ENCODE measurements around the gene GPATCH1. TPM values are rescaled to one million over a fixed set of nuclear protein-coding genes. Genes with fewer than 3 reads are reported as not detected.
A peak's percentile ranks its signal among the peaks of the same experiment; 100 is the strongest.

GPATCH1 gene
- total and polyA plus RNA-seq, 2 of the 8 experiments (the other 6 are each of a cell fraction or from before 2014, with no cell fraction given), result 4.3 to 8.2 TPM

DNA sequence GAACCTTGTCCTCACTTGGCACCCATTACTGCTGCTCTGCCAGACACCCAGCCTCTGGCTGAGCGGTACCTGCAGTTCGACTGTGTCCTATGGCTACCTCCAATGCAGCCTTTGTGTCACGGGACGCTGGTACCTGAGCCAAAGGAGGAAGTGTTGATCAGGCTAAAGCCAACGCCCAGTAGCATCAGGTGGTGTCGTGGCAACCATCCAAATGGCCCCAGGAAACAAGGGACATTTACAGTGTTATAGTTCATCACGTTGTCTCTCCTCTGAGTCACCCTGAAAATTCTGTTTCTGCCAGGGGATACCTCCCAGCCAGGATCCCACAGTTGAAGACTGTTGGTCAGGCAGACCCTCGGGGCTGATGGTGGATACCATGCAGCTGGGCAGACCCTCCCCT is 26.4 kb upstream of the GPATCH1 start:
- Histone ChIP-seq H4K5ac (ENCODE audit: insufficient read length, low read depth, low read length) (peak overlapping the region; percentile 31), H4K8ac (ENCODE audit: extremely low read depth, insufficient read depth, low read length) (0 out of 2 replicates have a peak overlapping the region, but pooled peaks have one; percentile 46), H2BK120ac (replicated peaks; ENCODE audit: low read depth, low read length) (peak overlapping the region; percentile 33), H3K4ac (replicated peaks; ENCODE audit: insufficient read length, low read depth, low read length) (no peak overlapping the region), H3K4me1 (replicated peaks in 1 of 4; ENCODE audit: control insufficient read depth in 3 of 4, insufficient read depth in 4 of 4, low read length in 3 of 4) (peaks cover 0 to 1% (median 0%) of the 10 kb centered on the region in 4 experiments; a peak in 1 of 7 replicates), H4K20me1 (replicated peaks in 1 of 2; ENCODE audit: control insufficient read depth in 1 of 2, insufficient read depth in 2 of 2, low read length in 2 of 2) (peaks cover 6 to 23% of the 10 kb centered on the region in 2 experiments), H3K27me3 (replicated peaks in 1 of 4; ENCODE audit: control insufficient read depth in 3 of 4, extremely low read depth in 1 of 4, insufficient read depth in 3 of 4, low read length in 3 of 4) (no peaks in the 10 kb centered on the region), H3K27ac (ENCODE audit: low read depth, low read length) (0 out of 2 replicates have a peak overlapping the region, but pooled peaks have one; percentile 67), H4K91ac (replicated peaks; ENCODE audit: insufficient read length, low read length) (no peak overlapping the region), H3K79me2 (ENCODE audit: control insufficient read depth in 1 of 2, insufficient read depth in 2 of 2, low read length in 2 of 2) (peaks cover 0 to 70% of the 10 kb centered on the region in 2 experiments; a peak in 2 of 4 replicates), H2BK20ac (ENCODE audit: low read length) (no peak overlapping the region), H3K9ac (replicated peaks in 1 of 4; ENCODE audit: extremely low read depth in 1 of 4, low read depth in 3 of 4, low read length in 3 of 4) (no peak overlapping the region), H3K18ac (ENCODE audit: extremely low read depth, low read length) (no peak overlapping the region), H3K79me1 (ENCODE audit: low read depth, low read length) (peaks cover 6% of the 10 kb centered on the region), H2BK12ac (ENCODE audit: low read depth, low read length) (no peak overlapping the region), H3K14ac (ENCODE audit: insufficient read length) (no peak overlapping the region), H2BK5ac (ENCODE audit: low read depth, low read length) (no peak overlapping the region), H2BK15ac (ENCODE audit: low read length) (no peak overlapping the region), H3K4me2 (ENCODE audit: insufficient read depth in 1 of 2, low read depth in 2 of 2, low read length in 2 of 2) (no peak overlapping the region; a peak in 1 of 4 replicates), H2AK5ac (ENCODE audit: low read depth, low read length) (no peak overlapping the region), H2AFZ (ENCODE audit: low read length) (no peak overlapping the region), H3K9me3 (ENCODE audit: insufficient read depth in 2 of 2, low read depth in 1 of 2, low read length in 1 of 2) (no peaks in the 10 kb centered on the region), H3K4me3 (ENCODE audit: extremely low read depth in 1 of 4, insufficient read depth in 2 of 4, low read depth in 3 of 4, low read length in 4 of 4) (no peak overlapping the region), H3K23ac (ENCODE audit: insufficient read length) (no peak overlapping the region), H3K36me3 (ENCODE audit: control insufficient read depth in 2 of 4, insufficient read depth in 4 of 4, low read length in 3 of 4) (peaks cover 0 to 4% (median 1%) of the 10 kb centered on the region in 4 experiments; a peak in 2 of 8 replicates), H3K56ac (replicated peaks; ENCODE audit: insufficient read length, low read depth, low read length) (no peak overlapping the region), H3K23me2 (ENCODE audit: low read depth, low read length) (no peaks in the 10 kb centered on the region)
- DNase-seq (ENCODE audit: low read depth in 1 of 2, low spot score in 2 of 2) (no peak), FAIRE-seq (no peak)
- CTCF ChIA-PET (ENCODE audit: partially characterized antibody), result no interaction called here
- WGBS, 2 experiments (ENCODE audit: extremely low coverage in 1 of 2, insufficient coverage in 1 of 2, insufficient read length in 1 of 2, insufficient replicate concordance in 2 of 2, low coverage in 1 of 2, low lambda C conversion rate in 2 of 2, missing lambda C conversion rate in 1 of 2), result 90% methylated on average over 8 of the region's 8 CpGs; no CpG with 5 or more reads in 1 of the 2 experiments
- POLR2A ChIA-PET (ENCODE audit: partially characterized antibody), result interaction anchor here (1.2 kb wide), 1 partner anchor 137 kb away, joined by 3 read pairs; no protein-coding TSS in a partner anchor
- TF ChIP-seq TEAD4 (IDR thresholded peaks at IDR 0.05; ENCODE audit: low read depth, low read length) (no peak), GABPA (IDR thresholded peaks at IDR 0.05; ENCODE audit: borderline replicate concordance, insufficient read depth, low read length) (no peak), TAF1 (IDR thresholded peaks at IDR 0.05; ENCODE audit: low read depth, low read length) (no peak), HDAC2 (IDR thresholded peaks at IDR 0.05; ENCODE audit: borderline replicate concordance in 1 of 2, low read depth in 2 of 2, low read length in 2 of 2) (no peak)
- TF ChIP-seq, protein P1, sequence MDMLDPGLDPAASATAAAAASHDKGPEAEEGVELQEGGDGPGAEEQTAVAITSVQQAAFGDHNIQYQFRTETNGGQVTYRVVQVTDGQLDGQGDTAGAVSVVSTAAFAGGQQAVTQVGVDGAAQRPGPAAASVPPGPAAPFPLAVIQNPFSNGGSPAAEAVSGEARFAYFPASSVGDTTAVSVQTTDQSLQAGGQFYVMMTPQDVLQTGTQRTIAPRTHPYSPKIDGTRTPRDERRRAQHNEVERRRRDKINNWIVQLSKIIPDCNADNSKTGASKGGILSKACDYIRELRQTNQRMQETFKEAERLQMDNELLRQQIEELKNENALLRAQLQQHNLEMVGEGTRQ (IDR thresholded peaks at IDR 0.05; ENCODE audit: low read length), result no peak
- TF ChIP-seq, protein P2, sequence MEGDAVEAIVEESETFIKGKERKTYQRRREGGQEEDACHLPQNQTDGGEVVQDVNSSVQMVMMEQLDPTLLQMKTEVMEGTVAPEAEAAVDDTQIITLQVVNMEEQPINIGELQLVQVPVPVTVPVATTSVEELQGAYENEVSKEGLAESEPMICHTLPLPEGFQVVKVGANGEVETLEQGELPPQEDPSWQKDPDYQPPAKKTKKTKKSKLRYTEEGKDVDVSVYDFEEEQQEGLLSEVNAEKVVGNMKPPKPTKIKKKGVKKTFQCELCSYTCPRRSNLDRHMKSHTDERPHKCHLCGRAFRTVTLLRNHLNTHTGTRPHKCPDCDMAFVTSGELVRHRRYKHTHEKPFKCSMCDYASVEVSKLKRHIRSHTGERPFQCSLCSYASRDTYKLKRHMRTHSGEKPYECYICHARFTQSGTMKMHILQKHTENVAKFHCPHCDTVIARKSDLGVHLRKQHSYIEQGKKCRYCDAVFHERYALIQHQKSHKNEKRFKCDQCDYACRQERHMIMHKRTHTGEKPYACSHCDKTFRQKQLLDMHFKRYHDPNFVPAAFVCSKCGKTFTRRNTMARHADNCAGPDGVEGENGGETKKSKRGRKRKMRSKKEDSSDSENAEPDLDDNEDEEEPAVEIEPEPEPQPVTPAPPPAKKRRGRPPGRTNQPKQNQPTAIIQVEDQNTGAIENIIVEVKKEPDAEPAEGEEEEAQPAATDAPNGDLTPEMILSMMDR (IDR thresholded peaks at IDR 0.05; ENCODE audit: control extremely low read depth in 1 of 3, insufficient read depth in 1 of 3, low read depth in 1 of 3, low read length in 3 of 3), result no peak
